DND-41 (cell line): Measurements from ENCODE around the gene SPSB3.

Experiments
- ATAC-seq: fragments of 200-7000 bp; cut with Tn5 transposase; 3 replicates; pipeline ENCODE4 v1.9.1; 2021; ENCODE audit warnings: low read depth; ENCODE audit not compliant: insufficient read depth
- DNase-seq: peaks from one replicate; pipeline ENCODE4 v3.0.0-alpha.2; 2020
- H2AFZ ChIP-seq: 2 replicates; pipeline ENCODE4 v1.6.0; 2012; ENCODE audit warnings: low read depth, low read length
- H3K27ac ChIP-seq: 2 replicates; pipeline ENCODE4 v1.5.1; 2012; ENCODE audit warnings: low read length, inconsistent platforms
- H3K27me3 ChIP-seq: fragments of 200-600 bp; sonication (generic); 2 replicates; pipeline ENCODE4 v1.6.0; 2012; ENCODE audit warnings: low read length, mild to moderate bottlenecking, inconsistent platforms; ENCODE audit not compliant: insufficient read depth, poor library complexity
- H3K36me3 ChIP-seq: 2 replicates; pipeline ENCODE4 v1.5.1; 2012; ENCODE audit warnings: low read length, inconsistent platforms; ENCODE audit not compliant: insufficient read depth
- H3K4me1 ChIP-seq: 2 replicates; pipeline ENCODE4 v1.5.1; 2012; ENCODE audit warnings: mild to moderate bottlenecking, low read length; ENCODE audit not compliant: insufficient read depth
- H3K4me2 ChIP-seq: 2 replicates; pipeline ENCODE4 v1.6.0; 2012; ENCODE audit warnings: mild to moderate bottlenecking, moderate library complexity, low read length, inconsistent platforms; ENCODE audit not compliant: insufficient read depth
- H3K4me3 ChIP-seq, 2 experiments: fragments of 200-600 bp in 1 of 2; shearing (Covaris generic) in 1 of 2; 2 replicates each; pipeline ENCODE4 v1.5.1; 2012 to 2016; ENCODE audit warnings: inconsistent platforms in 2 of 2, low read length in 2 of 2, mild to moderate bottlenecking in 2 of 2, low read depth in 1 of 2, moderate library complexity in 1 of 2
- H3K79me2 ChIP-seq: 2 replicates; pipeline ENCODE4 v1.6.0; 2012; ENCODE audit warnings: low read length, inconsistent platforms; ENCODE audit not compliant: insufficient read depth
- H3K9ac ChIP-seq: 2 replicates; pipeline ENCODE4 v1.6.0; 2012; ENCODE audit warnings: low read depth, mild to moderate bottlenecking, inconsistent platforms, low read length, moderate library complexity
- H3K9me3 ChIP-seq: 2 replicates; pipeline ENCODE4 v1.5.1; 2012; ENCODE audit warnings: low read length, moderate library complexity, mild to moderate bottlenecking, inconsistent platforms; ENCODE audit not compliant: insufficient read depth, severe bottlenecking
- H4K20me1 ChIP-seq: 2 replicates; pipeline ENCODE4 v1.6.0; 2012; ENCODE audit warnings: low read length; ENCODE audit not compliant: insufficient read depth
- CTCF ChIP-seq: IDR thresholded peaks from 2 replicates; pipeline ENCODE4 v1.5.1; 2012; ENCODE audit warnings: borderline replicate concordance, low read length, moderate library complexity, mild to moderate bottlenecking; ENCODE audit not compliant: poor library complexity, severe bottlenecking; ENCODE audit errors: extremely low read depth
- EZH2 ChIP-seq: IDR thresholded peaks from 3 replicates; pipeline ENCODE4 v1.6.1; 2012; ENCODE audit warnings: borderline replicate concordance, low read depth, mild to moderate bottlenecking, moderate library complexity, low read length, inconsistent platforms; ENCODE audit not compliant: severe bottlenecking

SPSB3 gene

GRCh38 chr16:1819611-1820010, 37.2 kb upstream of the SPSB3 start:
- ATAC-seq (no peak), DNase-seq (no peak)
- no peak overlapping the region for H3K9ac ChIP-seq
- no peak overlapping the region for H3K27ac ChIP-seq
- peaks cover 9% of the 10 kb centered on the region for H3K4me1 ChIP-seq
- no peak overlapping the region for H3K4me2 ChIP-seq
- no peak overlapping the region for H3K4me3 ChIP-seq
- H3K36me3 ChIP-seq: peaks cover 72% of the 10 kb centered on the region
- no peaks in the 10 kb centered on the region for H3K27me3 ChIP-seq
- H3K9me3 ChIP-seq: no peaks in the 10 kb centered on the region
- no peak overlapping the region for H2AFZ ChIP-seq
- peaks cover 11% of the 10 kb centered on the region for H4K20me1 ChIP-seq
- H3K79me2 ChIP-seq: peaks cover 17% of the 10 kb centered on the region
- no peak for TF ChIP-seq EZH2
- TF ChIP-seq CTCF: no peak

- Histone ChIP-seq H2AFZ (no peak overlapping the region), H3K9ac (no peak overlapping the region), H4K20me1 (peaks cover 7% of the 10 kb centered on the region), H3K36me3 (peaks cover 73% of the 10 kb centered on the region), H3K4me2 (no peak overlapping the region), H3K4me1 (peaks cover 3% of the 10 kb centered on the region; the same call in 1 of the 2 replicates), H3K9me3 (no peaks in the 10 kb centered on the region), H3K27me3 (no peaks in the 10 kb centered on the region), H3K79me2 (peaks cover 11% of the 10 kb centered on the region), H3K27ac (no peak overlapping the region), H3K4me3 (no peak overlapping the region)
- ATAC-seq (no peak), DNase-seq (no peak)
- TF ChIP-seq CTCF: no peak
- no peak for TF ChIP-seq EZH2
These were observed 36.6 kb upstream of the SPSB3 start for GRCh38 chr16:1818873-1819525.

- DNase-seq (no peak), ATAC-seq (no peak)
- Histone ChIP-seq H3K27ac (no peak overlapping the region), H2AFZ (no peak overlapping the region), H3K9me3 (no peaks in the 10 kb centered on the region), H3K27me3 (no peaks in the 10 kb centered on the region), H3K36me3 (peaks cover 79% of the 10 kb centered on the region), H4K20me1 (peaks cover 3% of the 10 kb centered on the region), H3K9ac (no peak overlapping the region), H3K4me1 (no peaks in the 10 kb centered on the region), H3K4me3 (no peak overlapping the region), H3K79me2 (peaks cover 7% of the 10 kb centered on the region; the same call in 1 of the 2 replicates), H3K4me2 (no peak overlapping the region)
- TF ChIP-seq CTCF: no peak
- no peak for TF ChIP-seq EZH2
These were observed 36.0 kb upstream of the SPSB3 start for GRCh38 chr16:1818204-1818872.
